ENCODE data around the gene KLHDC9. TPM values are rescaled to one million over a fixed set of nuclear protein-coding genes. Genes with fewer than 3 reads are reported as not detected.
"Not testable (repeated sequence)": the region's sequence is repeated elsewhere in the genome, so short reads cannot be mapped to it uniquely, and the experiment has no call there.

KLHDC9 gene
- total and polyA plus RNA-seq, 9 of the 15 experiments (the other 6 are each of a cell fraction or from before 2014, with no cell fraction given), result not detected

DNA sequence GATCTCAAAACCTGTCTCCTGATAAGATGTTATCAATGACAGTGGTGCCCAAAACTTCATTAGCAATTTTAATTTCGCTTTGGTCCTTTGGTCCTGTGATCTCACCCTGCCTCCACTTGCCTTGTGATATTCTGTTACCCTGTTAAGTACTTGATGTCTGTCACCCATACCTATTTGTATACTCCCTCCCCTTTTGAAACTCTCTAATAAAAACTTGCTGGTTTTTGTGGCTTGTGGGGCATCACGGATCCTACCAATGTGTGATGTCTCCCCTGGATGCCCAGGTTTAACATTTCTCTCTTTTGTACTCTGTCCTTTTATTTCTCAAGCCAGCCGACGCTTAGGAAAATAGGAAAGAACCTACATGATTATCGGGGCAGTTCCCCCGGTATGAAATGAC lies 34.2 kb upstream of the KLHDC9 start:
- H3K9ac ChIP-seq (ENCODE audit: insufficient read depth in 1 of 2, low read depth in 2 of 2, low read length in 2 of 2); CTCF ChIA-PET (ENCODE audit: low intra/inter-chr PET ratio); H3K4me2 ChIP-seq (ENCODE audit: insufficient read depth, low read length); FAIRE-seq; H2AFZ ChIP-seq (ENCODE audit: low read depth, low read length); DNase-seq (ENCODE audit: extremely low read depth in 1 of 4, low spot score in 3 of 4); H3K9me3 ChIP-seq (replicated peaks; ENCODE audit: control insufficient read depth, insufficient read depth, low read depth, low read length); BruUV-seq (replicated peaks); H3K36me3 ChIP-seq (ENCODE audit: control insufficient read depth, insufficient read depth, low read length); intact Hi-C loops (cut with micrococcal nuclease); H4K20me1 ChIP-seq (replicated peaks; ENCODE audit: control insufficient read depth, insufficient read depth, low read length); in situ Hi-C loops (cut with MboI); H3K4me3 ChIP-seq; ATAC-seq; H3K9me1 ChIP-seq (ENCODE audit: control insufficient read depth, insufficient read depth, low read length); H3K27me3 ChIP-seq (ENCODE audit: control insufficient read depth in 2 of 2, insufficient read depth in 2 of 2, low read length in 2 of 2); H3K79me2 ChIP-seq (ENCODE audit: control insufficient read depth, insufficient read depth, low read length); H3K27ac ChIP-seq (ENCODE audit: extremely low read depth, low read depth, low read length): not testable (repeated sequence)
- POLR2A ChIA-PET, result interaction anchor here (2.2 kb wide), 1 partner anchor 18 kb away, joined by 11 read pairs; the partner anchor contains the start of gene USF1
- WGBS (ENCODE audit: insufficient coverage, low coverage, missing lambda C conversion rate), result 4% methylated on average over 6 of the region's 6 CpGs
- peaks cover 0 to 18% of the 10 kb centered on the region in 2 experiments for H3K4me1 ChIP-seq (replicated peaks in 1 of 2; ENCODE audit: control insufficient read depth in 2 of 2, insufficient read depth in 2 of 2, low read length in 2 of 2)

- H3K9ac ChIP-seq (ENCODE audit: insufficient read depth in 1 of 2, low read depth in 2 of 2, low read length in 2 of 2); BruUV-seq (replicated peaks); H4K20me1 ChIP-seq (replicated peaks; ENCODE audit: control insufficient read depth, insufficient read depth, low read length); H3K27me3 ChIP-seq (ENCODE audit: control insufficient read depth in 2 of 2, insufficient read depth in 2 of 2, low read length in 2 of 2); H3K36me3 ChIP-seq (ENCODE audit: control insufficient read depth, insufficient read depth, low read length); DNase-seq (ENCODE audit: extremely low read depth in 1 of 4, low spot score in 3 of 4); H3K4me3 ChIP-seq; ATAC-seq; intact Hi-C loops (cut with micrococcal nuclease); H3K79me2 ChIP-seq (ENCODE audit: control insufficient read depth, insufficient read depth, low read length); H3K9me1 ChIP-seq (ENCODE audit: control insufficient read depth, insufficient read depth, low read length); in situ Hi-C loops (cut with MboI); FAIRE-seq; H3K9me3 ChIP-seq (replicated peaks; ENCODE audit: control insufficient read depth, insufficient read depth, low read depth, low read length); H2AFZ ChIP-seq (ENCODE audit: low read depth, low read length); H3K4me2 ChIP-seq (ENCODE audit: insufficient read depth, low read length); H3K27ac ChIP-seq (ENCODE audit: extremely low read depth, low read depth, low read length): not testable (repeated sequence)
- ChIA-PET CTCF (ENCODE audit: low intra/inter-chr PET ratio) (interaction anchor here (0.6 kb wide), 1 partner anchor 58 kb away, joined by 4 read pairs; no protein-coding TSS in a partner anchor), POLR2A (interaction anchor here (1.6 to 2.2 kb wide), 2 partner anchors 13 to 20 kb away, joined by 4 to 11 read pairs; partner anchors contain the start of gene USF1)
- H3K4me1 ChIP-seq (replicated peaks in 1 of 2; ENCODE audit: control insufficient read depth in 2 of 2, insufficient read depth in 2 of 2, low read length in 2 of 2), result peaks cover 7 to 18% of the 10 kb centered on the region in 2 experiments; a peak in 4 of 5 replicates
- WGBS (ENCODE audit: insufficient coverage, low coverage, missing lambda C conversion rate), result 50% methylated on average over 7 of the region's 7 CpGs
Observed at GRCh38 chr1:161065681-161066080, 32.5 kb upstream of the KLHDC9 start.

All from K562 (cell line).